Measurements from ENCODE around the gene PTGS1.
"Not testable (repeated sequence)": the region's sequence is repeated elsewhere in the genome, so short reads cannot be mapped to it uniquely, and the experiment has no call there.

PTGS1 gene

GRCh38 chr9:122397749-122398148, 26.9 kb downstream of the PTGS1 start:
- no peak for TF ChIP-seq CTCF (IDR thresholded peaks at IDR 0.05; ENCODE audit: borderline replicate concordance, insufficient read depth, low read depth, low read length)
- no peak overlapping the region for H3K4me3 ChIP-seq (ENCODE audit: low read depth, low read length)

- H3K4me3 ChIP-seq (ENCODE audit: low read depth, low read length) = no peak overlapping the region
- TF ChIP-seq CTCF (IDR thresholded peaks at IDR 0.05; ENCODE audit: borderline replicate concordance, insufficient read depth, low read depth, low read length) = no peak
Observed at GRCh38 chr9:122398371-122398924, 27.6 kb downstream of the PTGS1 start.

- no peak overlapping the region for H3K4me3 ChIP-seq (ENCODE audit: low read depth, low read length)
- TF ChIP-seq CTCF (IDR thresholded peaks at IDR 0.05; ENCODE audit: borderline replicate concordance, insufficient read depth, low read depth, low read length) = no peak
Observed at GRCh38 chr9:122401896-122402295, 31.1 kb downstream of the PTGS1 start.

- H3K4me3 ChIP-seq (ENCODE audit: low read depth, low read length) = no peak overlapping the region
- no peak for TF ChIP-seq CTCF (IDR thresholded peaks at IDR 0.05; ENCODE audit: borderline replicate concordance, insufficient read depth, low read depth, low read length)
Observed at GRCh38 chr9:122402403-122402871, 31.6 kb downstream of the PTGS1 start.

- no peak overlapping the region for H3K4me3 ChIP-seq (ENCODE audit: low read depth, low read length)
- no peak for TF ChIP-seq CTCF (IDR thresholded peaks at IDR 0.05; ENCODE audit: borderline replicate concordance, insufficient read depth, low read depth, low read length)
Observed at GRCh38 chr9:122402874-122403273, 32.0 kb downstream of the PTGS1 start.

- no peak for TF ChIP-seq CTCF (IDR thresholded peaks at IDR 0.05; ENCODE audit: borderline replicate concordance, insufficient read depth, low read depth, low read length)
- no peak overlapping the region for H3K4me3 ChIP-seq (ENCODE audit: low read depth, low read length)
Observed at GRCh38 chr9:122403381-122404000, 32.7 kb downstream of the PTGS1 start.

- H3K4me3 ChIP-seq (ENCODE audit: low read depth, low read length) = not testable (repeated sequence)
Observed at GRCh38 chr9:122405304-122406069, 34.7 kb downstream of the PTGS1 start.

Data from GM12875 (cell line).